OCI-LY1 (cell line): ENCODE data around the gene FILIP1.

Experiments used
- H2AFZ ChIP-seq: fragments of 200-600 bp; sonication (generic), shearing (Covaris generic); 2 replicates; pipeline ENCODE4 v1.6.0; 2014; ENCODE audit warnings: antibody characterized with exemption, mild to moderate bottlenecking, low read length
- H3F3A ChIP-seq: fragments of 200-600 bp; sonication (generic), shearing (Covaris generic); 2 replicates; pipeline ENCODE4 v1.6.0; 2014; ENCODE audit warnings: mild to moderate bottlenecking, antibody characterized with exemption, low read length, moderate library complexity; ENCODE audit not compliant: insufficient read depth
- H3K27ac ChIP-seq: fragments of 200-600 bp; sonication (generic); 2 replicates; pipeline ENCODE4 v1.5.1; 2014; ENCODE audit warnings: low read length, mixed run types, mild to moderate bottlenecking, low read depth; ENCODE audit not compliant: poor library complexity, severe bottlenecking
- H3K27me3 ChIP-seq: fragments of 200-600 bp; sonication (generic); 2 replicates; pipeline ENCODE4 v1.6.0; 2014; ENCODE audit warnings: antibody characterized with exemption, mild to moderate bottlenecking, low read length, moderate library complexity; ENCODE audit not compliant: insufficient read depth
- H3K36me3 ChIP-seq: fragments of 200-600 bp; sonication (generic); 2 replicates; pipeline ENCODE4 v1.6.1; 2014; ENCODE audit warnings: mild to moderate bottlenecking, antibody characterized with exemption, low read length, moderate library complexity, mixed read lengths; ENCODE audit not compliant: insufficient read depth
- H3K4me1 ChIP-seq: fragments of 200-600 bp; sonication (generic); 2 replicates; pipeline ENCODE4 v1.5.1; 2014; ENCODE audit warnings: mild to moderate bottlenecking, low read length, moderate library complexity; ENCODE audit not compliant: insufficient read depth, severe bottlenecking
- H3K4me2 ChIP-seq: fragments of 200-600 bp; sonication (generic), shearing (Covaris generic); 2 replicates; pipeline ENCODE4 v1.6.1; 2014; ENCODE audit warnings: low read length
- H3K4me3 ChIP-seq: fragments of 200-600 bp; sonication (generic); 2 replicates; pipeline ENCODE4 v1.5.1; 2014; ENCODE audit warnings: low read length, low read depth, mild to moderate bottlenecking, mixed read lengths; ENCODE audit not compliant: poor library complexity, severe bottlenecking
- H3K79me2 ChIP-seq: fragments of 200-600 bp; shearing (Covaris generic); 2 replicates; pipeline ENCODE4 v1.6.1; 2016; ENCODE audit warnings: mixed run types, low read length, mixed read lengths; ENCODE audit not compliant: insufficient read depth
- H3K9ac ChIP-seq: fragments of 200-600 bp; sonication (generic), shearing (Covaris generic); 2 replicates; pipeline ENCODE4 v1.6.1; 2014; ENCODE audit warnings: mild to moderate bottlenecking, low read length, mixed read lengths
- H3K9me2 ChIP-seq: fragments of 200-600 bp; sonication (generic), shearing (Covaris generic); 2 replicates; pipeline ENCODE4 v1.6.1; 2014; ENCODE audit warnings: low read depth, mild to moderate bottlenecking, low read length, mixed read lengths
- H3K9me3 ChIP-seq: fragments of 200-600 bp; shearing (Covaris generic); 2 replicates; pipeline ENCODE4 v1.6.1; 2014; ENCODE audit warnings: low read length, mixed read lengths
- H4K20me1 ChIP-seq: fragments of 200-600 bp; sonication (generic), shearing (Covaris generic); 2 replicates; pipeline ENCODE4 v1.6.0; 2016; ENCODE audit warnings: mild to moderate bottlenecking, low read length; ENCODE audit not compliant: insufficient read depth
- EZH2 ChIP-seq: fragments of 200-600 bp; sonication (generic), shearing (Covaris generic); IDR thresholded peaks from 2 replicates; pipeline ENCODE4 v1.8.0; 2017; ENCODE audit warnings: borderline replicate concordance, mixed run types, mild to moderate bottlenecking, antibody characterized with exemption, low read length, moderate library complexity, mixed read lengths
- TF ChIP-seq, protein P1 (sequence below): fragments of 200-600 bp; sonication (generic), shearing (Covaris generic); IDR thresholded peaks from 2 replicates; pipeline ENCODE4 v1.5.1; 2017; ENCODE audit warnings: mild to moderate bottlenecking, antibody characterized with exemption, low read length, moderate library complexity, mixed read lengths

FILIP1 gene

GRCh38 chr6:75524322-75524972 is 30.8 kb upstream of the FILIP1 start:
- TF ChIP-seq, protein P1, sequence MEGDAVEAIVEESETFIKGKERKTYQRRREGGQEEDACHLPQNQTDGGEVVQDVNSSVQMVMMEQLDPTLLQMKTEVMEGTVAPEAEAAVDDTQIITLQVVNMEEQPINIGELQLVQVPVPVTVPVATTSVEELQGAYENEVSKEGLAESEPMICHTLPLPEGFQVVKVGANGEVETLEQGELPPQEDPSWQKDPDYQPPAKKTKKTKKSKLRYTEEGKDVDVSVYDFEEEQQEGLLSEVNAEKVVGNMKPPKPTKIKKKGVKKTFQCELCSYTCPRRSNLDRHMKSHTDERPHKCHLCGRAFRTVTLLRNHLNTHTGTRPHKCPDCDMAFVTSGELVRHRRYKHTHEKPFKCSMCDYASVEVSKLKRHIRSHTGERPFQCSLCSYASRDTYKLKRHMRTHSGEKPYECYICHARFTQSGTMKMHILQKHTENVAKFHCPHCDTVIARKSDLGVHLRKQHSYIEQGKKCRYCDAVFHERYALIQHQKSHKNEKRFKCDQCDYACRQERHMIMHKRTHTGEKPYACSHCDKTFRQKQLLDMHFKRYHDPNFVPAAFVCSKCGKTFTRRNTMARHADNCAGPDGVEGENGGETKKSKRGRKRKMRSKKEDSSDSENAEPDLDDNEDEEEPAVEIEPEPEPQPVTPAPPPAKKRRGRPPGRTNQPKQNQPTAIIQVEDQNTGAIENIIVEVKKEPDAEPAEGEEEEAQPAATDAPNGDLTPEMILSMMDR: no peak
- TF ChIP-seq EZH2: no peak
- no peak overlapping the region for H2AFZ ChIP-seq
- H3K9me2 ChIP-seq: no peaks in the 10 kb centered on the region
- H3K36me3 ChIP-seq: no peaks in the 10 kb centered on the region
- H3K27me3 ChIP-seq: no peaks in the 10 kb centered on the region
- H3K9me3 ChIP-seq: no peaks in the 10 kb centered on the region
- H4K20me1 ChIP-seq: no peaks in the 10 kb centered on the region
- no peak overlapping the region for H3K4me2 ChIP-seq
- H3K27ac ChIP-seq: no peak overlapping the region
- H3K4me3 ChIP-seq: no peak overlapping the region
- H3K4me1 ChIP-seq: no peaks in the 10 kb centered on the region
- no peaks in the 10 kb centered on the region for H3K79me2 ChIP-seq
- H3K9ac ChIP-seq: no peak overlapping the region
- H3F3A ChIP-seq: no peaks in the 10 kb centered on the region

GRCh38 chr6:75516757-75517156 is 23.2 kb upstream of the FILIP1 start:
- TF ChIP-seq EZH2: no peak
- TF ChIP-seq, protein P1: no peak
- H3K9ac ChIP-seq: no peak overlapping the region
- no peak overlapping the region for H3K27ac ChIP-seq
- no peaks in the 10 kb centered on the region for H3K36me3 ChIP-seq
- no peaks in the 10 kb centered on the region for H3K27me3 ChIP-seq
- no peaks in the 10 kb centered on the region for H3K9me2 ChIP-seq
- H3K4me3 ChIP-seq: no peak overlapping the region
- H2AFZ ChIP-seq: no peak overlapping the region
- no peaks in the 10 kb centered on the region for H3K79me2 ChIP-seq
- H4K20me1 ChIP-seq: no peaks in the 10 kb centered on the region
- no peak overlapping the region for H3K4me2 ChIP-seq
- no peaks in the 10 kb centered on the region for H3K9me3 ChIP-seq
- no peaks in the 10 kb centered on the region for H3K4me1 ChIP-seq
- H3F3A ChIP-seq: no peaks in the 10 kb centered on the region

DNA sequence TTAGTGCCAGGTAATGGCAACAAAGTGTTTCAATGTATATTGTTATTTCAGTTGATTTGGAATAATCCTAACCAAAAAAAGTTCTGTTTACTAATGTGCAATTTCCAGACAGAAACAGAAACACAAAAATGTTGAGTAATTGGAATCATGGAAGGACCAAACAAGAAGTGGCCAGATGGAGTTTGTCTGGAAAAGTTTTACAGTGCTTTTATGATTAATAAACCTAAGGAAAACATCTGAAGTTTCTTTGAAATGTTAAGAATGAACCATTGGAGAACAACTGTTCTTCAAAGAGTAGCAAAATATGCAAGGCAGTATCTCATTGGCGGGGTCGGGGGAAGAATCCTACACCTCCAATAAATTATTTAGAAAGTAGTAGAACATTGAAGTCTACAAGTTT is 19.0 kb upstream of the FILIP1 start:
- Histone ChIP-seq H3F3A (no peaks in the 10 kb centered on the region), H3K27ac (no peak overlapping the region), H3K4me3 (no peak overlapping the region), H2AFZ (no peak overlapping the region), H3K79me2 (no peaks in the 10 kb centered on the region), H3K4me2 (no peak overlapping the region), H3K36me3 (no peaks in the 10 kb centered on the region), H3K9me3 (no peaks in the 10 kb centered on the region), H3K9ac (no peak overlapping the region), H3K4me1 (no peaks in the 10 kb centered on the region), H4K20me1 (no peaks in the 10 kb centered on the region), H3K27me3 (no peaks in the 10 kb centered on the region), H3K9me2 (no peaks in the 10 kb centered on the region)
- TF ChIP-seq, protein P1: no peak
- TF ChIP-seq EZH2: no peak
